RCC 7860 (cell line): ENCODE data around the gene HOXA6.

Experiments
- DNase-seq: peaks from one replicate; pipeline ENCODE4 v3.0.0-alpha.2; 2015; ENCODE audit warnings: low spot score
- FAIRE-seq: peaks from 2 replicates; lab custom pipeline; 2012; peaks lifted over from hg19 to GRCh38; lab: Jason Lieb, UNC

Gene HOXA6

GRCh38 chr7:27163288-27164044 is 15.9 kb upstream of the HOXA6 start:
- peak; percentile 12 for DNase-seq
- no peak for FAIRE-seq

DNA sequence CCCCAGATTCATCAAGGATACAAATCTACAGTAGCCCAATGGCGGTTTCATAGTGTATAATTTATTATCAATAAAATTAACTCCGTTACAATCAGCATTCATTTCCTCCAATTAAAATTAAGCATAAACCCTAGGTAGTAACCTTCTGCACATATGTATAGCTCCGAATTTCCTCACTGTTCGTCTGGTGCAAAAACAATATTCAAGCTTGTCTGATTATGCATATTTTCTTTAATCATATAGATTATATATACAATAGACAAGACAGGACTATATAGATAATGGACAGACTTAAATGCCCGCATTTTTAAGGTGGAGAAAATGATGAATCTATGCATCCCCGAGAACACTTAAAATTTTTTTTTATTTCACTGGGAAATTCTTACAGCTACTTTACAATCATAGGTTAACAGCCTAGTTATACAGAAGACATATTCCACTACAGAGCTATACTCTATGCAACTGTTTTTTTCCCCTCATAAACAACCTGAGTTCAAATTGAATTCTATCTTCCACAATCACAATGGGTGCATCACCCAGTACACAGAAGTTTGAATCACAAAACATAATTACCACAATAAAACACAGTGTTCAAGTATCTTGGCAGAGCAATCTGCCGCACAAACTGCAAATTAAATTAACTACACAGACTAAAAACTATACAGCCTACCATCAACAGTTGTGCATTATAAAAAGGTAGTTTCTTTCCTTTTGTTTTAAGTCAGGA is 15.2 kb upstream of the HOXA6 start:
- DNase-seq: peak; percentile 29
- FAIRE-seq: peak; percentile 46

GRCh38 chr7:27161721-27162560 is 14.4 kb upstream of the HOXA6 start:
- FAIRE-seq (no peak), DNase-seq (peak; percentile 20)

DNA sequence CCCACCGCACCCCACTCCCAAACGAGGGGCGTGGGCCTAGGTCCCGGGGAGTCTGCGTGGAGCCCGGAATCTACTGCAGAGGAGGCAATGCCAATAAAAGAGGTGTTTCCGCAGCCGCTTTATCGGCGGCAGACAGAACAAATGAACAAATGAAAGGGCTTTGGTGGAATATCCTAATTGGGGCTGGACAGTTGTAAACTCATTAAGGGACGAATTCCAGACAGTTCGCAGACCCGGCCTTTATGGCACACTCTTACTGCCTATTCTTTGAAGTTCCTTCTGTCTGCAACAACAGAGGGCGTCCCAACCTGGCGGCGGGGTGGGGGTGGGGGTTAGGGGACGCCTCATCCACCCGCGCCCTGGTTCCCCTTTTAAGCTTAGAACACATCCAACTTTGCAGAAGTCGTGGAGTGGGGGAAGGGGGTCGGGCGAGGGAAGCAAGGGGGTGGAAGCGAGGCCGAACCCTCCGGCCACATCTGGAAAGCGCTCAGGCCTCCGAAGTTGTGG is 13.7 kb upstream of the HOXA6 start:
- no peak for FAIRE-seq

DNA sequence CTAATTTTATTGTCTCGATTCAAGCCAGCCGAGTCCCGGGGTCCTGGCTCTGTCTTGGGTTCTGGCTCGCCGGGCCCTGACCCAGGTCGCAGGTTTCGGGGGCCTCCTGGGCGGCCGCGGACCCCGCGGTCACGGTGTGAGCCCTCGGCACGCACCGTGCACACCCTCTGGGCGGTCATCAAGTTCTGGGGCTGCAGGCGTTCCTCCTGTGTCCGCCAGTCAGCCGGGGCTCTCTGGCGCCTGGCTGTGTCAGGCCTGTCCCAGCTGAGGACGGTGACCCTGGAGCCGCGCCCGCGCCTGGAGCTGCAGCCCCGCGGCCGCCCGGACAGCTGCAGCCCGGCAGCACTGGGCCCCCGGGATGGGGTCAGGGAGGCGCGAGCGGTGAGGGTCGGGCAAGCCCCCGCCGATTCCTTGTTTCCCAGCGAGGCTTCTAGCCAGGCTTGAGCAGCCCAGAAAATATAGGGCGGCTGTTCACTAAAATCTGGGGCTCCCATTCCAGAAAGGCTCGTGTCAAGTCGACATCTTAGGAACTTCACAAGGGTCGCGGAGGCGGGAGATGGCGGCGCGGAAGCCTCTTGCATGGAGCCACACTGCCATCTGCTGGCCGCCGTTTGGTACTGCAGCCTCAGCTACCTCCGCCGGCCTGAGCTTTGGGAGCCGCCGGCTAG is 13.1 kb upstream of the HOXA6 start:
- FAIRE-seq (no peak), DNase-seq (peak; percentile 76)

More for the DNA sequence above, 13.7 kb upstream of the HOXA6 start:
- DNase-seq: peak; percentile 52

- no peak for FAIRE-seq
Observed at GRCh38 chr7:27160145-27160545, 12.6 kb upstream of the HOXA6 start.

DNA sequence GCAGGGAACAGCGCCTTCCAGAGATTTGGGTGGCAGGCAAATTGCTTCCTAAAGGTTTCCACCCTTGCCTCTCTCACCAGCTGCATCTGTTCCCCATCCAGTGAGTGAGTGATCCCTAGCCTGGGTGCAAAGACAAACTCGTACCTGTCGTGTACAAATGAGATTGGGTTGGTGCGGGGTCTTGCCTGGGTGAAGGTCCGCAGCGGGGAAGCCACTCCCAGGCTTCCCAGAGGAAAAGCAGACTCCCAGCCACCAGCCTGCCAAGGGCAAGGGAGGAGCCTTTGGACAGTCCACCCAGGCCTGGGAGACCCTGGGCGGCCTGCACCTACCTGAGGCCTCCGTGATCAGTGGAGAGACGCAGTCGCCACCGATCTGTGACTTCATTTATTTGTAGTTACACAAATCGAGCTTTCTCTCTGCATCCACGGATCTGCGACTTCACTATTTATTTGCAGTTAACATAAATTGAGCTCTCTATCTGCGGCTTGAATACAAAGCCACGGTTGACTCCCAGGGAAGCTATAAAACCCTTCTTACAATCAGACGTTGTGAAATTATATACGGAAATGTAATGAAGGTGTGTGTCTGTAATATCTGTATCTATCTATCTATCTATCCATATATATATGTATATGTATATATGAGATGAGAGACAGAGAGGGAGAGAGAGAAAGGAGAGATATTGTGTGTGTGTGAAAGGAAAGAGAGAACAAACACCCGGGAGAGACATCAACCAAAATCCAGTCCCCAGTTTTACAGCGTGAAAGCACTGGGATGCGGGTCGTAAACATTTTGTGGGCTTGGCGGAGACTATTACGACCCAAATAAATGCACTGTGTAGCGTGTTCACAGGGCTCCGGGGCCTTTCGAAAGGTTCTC is 11.9 kb upstream of the HOXA6 start:
- no peak for DNase-seq
- FAIRE-seq: no peak

More at GRCh38 chr7:27160145-27160545, 12.6 kb upstream of the HOXA6 start:
- DNase-seq: no peak

DNA sequence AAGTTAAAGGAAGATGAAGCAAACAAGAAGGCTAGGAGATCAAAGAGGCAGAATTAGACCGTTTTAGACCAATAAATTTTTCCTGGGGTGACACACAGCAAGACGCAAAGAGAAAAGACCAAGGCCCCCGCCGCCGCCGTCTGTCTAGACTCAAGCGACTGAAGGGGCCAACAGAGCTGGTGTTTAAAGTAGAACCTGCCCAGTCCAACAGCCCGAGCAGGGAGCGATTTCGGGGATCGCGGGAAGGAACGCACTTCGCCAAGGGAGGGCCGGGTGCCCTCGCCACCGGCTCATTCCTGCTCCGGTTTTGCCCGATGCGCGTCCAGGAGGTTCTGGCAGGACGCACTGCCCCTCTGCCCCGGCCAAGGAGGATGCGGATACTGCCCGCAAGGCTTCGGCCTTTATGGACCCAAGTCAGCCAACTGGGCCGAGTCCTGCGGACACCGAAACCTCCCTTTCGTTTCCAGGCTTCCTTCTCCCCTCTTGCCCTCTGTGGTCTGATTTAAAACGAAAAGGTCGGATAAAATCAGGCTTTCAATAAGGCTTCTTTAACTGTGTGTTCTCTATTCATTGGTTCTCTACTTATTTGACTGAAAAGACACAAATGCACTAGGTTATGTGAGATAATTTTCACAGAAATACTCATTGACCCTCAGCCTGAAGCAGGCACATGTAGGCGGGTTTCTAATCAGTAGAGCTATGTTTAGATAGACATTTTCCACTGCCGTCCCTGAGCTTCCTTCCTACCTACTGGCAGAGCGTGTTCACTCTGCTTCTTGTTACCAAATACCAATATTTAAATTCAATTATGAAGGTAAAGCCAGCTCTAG is 11.1 kb upstream of the HOXA6 start:
- FAIRE-seq: no peak

DNA sequence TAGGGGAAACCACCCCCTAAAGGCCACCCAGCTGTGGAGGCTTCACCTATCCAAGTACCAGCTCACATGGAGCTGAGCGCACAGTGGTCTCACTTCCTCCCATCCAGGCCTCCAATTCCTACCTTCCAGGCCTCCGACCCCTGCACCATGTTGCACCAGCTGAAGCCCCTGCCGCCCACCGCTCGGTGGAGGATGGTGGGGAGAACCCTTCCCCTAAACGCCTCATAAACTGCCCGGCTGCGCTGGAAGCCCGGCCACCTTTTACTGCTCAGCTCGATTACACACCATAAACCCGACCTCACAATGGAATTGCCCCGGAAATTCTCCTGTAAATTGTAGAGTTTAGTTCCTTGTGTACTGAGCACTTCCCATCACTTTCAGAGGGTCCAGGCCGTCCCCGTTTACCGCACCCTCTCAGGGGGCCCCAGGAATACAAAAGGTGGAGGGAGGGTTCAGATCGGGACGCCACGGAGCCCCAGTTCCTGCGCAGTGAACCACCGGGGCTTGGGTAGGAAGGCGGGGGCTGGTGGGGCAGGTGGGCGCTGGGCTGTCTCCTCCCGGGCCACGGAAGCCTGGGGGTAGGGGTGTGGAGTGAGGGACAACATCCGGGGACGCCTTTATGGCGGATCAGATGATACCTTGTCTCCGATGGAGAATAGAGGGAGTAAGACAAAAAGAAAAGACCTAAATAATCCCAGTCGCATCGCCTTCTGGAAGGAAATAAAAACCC is 10.3 kb upstream of the HOXA6 start:
- FAIRE-seq (no peak), DNase-seq (no peak)

More for the DNA sequence above, 11.1 kb upstream of the HOXA6 start:
- no peak for DNase-seq

DNA sequence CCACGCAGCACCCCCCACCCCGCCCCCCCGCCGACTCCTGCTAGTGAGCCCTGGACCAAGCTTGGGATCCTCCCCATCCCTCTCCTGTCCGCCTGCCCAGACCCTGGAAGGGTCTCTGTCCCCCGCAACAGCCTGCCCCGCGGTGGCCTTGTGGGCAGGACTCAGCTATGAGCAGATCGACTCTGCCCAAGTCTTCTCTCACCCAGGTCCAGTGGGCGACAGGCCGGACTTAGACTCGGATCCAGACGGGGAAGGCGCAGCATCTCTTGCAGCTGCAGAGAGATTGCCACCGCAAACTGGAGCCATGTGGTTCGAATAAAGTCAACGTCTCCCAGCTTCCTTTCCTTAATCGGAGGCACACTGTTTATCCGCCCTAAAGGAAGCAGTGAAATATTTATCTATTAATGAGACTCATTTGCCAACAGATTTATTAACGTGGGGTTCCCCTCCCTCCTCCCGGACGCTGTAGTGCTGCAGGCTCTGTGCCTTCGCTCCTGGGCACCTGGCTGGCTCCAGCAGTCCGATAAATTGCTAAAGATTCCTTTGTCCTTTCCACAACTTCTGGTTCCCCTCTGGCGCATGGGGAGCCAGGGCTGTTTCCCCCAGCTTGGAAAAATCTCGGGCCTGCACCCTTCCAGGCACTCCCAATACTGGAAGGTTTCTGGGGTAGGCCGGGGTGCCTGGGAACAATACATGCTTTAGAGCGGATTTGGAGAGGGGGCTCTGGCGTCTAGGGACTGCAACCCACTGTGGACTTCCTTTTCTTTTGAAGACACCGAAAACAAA is 9.5 kb upstream of the HOXA6 start:
- DNase-seq (no peak), FAIRE-seq (no peak)

DNA sequence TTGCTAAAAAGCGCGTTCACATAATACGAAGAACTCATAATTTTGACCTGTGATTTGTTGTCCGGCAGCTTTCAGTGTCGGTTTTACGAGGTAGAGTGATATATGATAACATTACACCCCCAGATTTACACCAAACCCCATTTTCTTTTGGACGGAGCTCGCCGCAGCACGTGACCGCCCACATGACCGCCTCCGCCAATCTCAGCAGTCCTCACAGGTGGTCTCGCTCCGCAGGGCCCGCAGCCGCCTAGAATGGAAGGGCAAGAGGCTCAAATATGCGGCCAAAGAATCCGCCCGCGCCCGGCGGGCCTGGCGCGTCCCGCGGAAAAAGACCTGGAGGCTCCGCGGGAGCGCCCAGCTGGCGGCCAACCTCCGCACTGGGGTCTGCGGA is 8.9 kb upstream of the HOXA6 start, which contains the start of gene HOXA7:
Gene HOXA7 (minus strand): TSS at position 168 of the 391 bp plus-strand sequence. CDS start 130 bp downstream, at position 38.
- DNase-seq (peak; percentile 3), FAIRE-seq (no peak)

DNA sequence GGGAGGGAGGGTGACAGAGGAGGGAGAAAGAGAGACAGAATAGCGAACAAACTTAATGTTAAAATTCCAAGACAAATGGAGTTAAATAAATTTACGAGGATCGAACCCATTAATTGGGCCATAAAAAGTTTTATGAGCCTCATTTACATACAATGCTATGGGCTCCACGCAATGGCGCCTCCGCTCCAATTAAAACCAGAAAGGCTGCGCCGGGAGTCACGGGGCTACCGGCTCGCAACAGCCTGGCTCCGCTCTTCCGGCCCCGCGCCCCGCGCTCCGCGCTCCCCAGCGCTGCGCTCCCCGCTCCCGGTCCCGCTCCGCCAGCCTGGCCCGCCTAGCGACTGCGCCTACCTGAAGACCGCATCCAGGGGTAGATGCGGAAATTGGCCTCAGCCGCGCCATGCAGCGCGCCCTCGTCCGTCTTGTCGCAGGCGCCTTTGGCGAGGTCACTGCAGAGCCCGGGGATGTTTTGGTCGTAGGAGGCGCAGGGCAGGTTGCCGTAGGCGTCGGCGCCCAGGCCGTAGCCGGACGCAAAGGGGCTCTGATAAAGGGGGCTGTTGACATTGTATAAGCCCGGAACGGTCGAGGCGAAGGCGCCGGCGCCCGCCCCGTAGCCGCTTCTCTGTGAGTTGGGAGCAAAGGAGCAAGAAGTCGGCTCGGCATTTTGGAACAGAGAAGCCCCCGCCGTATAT is 8.4 kb upstream of the HOXA6 start:
- DNase-seq (no peak), FAIRE-seq (no peak)

DNA sequence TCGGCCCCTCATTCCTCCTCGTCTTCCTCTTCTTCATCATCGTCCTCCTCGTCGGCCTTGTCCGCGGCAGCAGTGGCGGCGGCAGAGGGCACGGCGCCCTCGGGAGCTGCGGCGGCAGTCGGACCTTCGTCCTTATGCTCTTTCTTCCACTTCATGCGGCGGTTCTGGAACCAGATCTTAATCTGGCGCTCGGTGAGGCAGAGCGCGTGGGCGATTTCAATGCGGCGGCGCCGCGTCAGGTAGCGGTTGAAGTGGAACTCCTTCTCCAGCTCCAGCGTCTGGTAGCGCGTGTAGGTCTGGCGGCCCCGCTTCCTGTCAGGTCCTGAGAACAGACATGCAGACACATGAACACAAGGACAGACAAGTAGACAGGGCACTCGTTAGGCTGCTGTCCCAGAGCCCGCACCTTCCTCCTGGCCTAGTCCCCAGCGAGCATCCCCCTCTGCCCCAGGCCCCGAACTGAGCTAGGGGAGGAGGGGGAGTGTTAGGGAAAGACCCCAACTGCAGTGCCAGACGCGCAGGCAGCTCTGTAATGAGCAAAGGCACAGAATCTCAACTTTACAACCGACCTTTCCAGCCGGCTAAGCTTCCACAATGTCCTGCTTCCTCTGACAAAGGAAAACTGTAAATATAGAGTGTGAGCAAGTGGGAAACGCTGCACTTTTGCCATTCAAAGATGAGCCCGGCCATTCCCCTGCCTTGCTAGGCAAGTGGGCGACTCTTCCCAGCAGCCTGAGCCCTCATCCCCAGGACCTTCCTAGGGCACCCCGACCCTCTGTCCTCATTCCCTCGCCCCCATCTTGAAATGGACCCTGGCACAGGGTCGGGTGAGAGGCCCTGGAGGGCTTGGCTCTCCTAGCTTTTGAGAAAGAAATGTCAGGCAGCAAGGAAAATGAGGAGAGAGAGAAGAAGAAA is 7.6 kb upstream of the HOXA6 start:
- FAIRE-seq (no peak), DNase-seq (peak; percentile 34)

GRCh38 chr7:27154369-27154768 is 6.8 kb upstream of the HOXA6 start:
- FAIRE-seq (no peak), DNase-seq (no peak)

GRCh38 chr7:27153526-27153925 is 6.0 kb upstream of the HOXA6 start:
- DNase-seq (no peak), FAIRE-seq (no peak)
